BJ (cell line): ENCODE measurements around the gene SHC2. TPM values are rescaled to one million over a fixed set of nuclear protein-coding genes. Genes with fewer than 3 reads are reported as not detected.

Experiments used
- CTCF ChIA-PET: fragments of 350-600 bp; formaldehyde crosslinking; extraction: SDS; loops from one replicate; lab custom pipeline; 2021; ENCODE audit warnings: antibody characterized with exemption, inconsistent platforms; lab: Yijun Ruan, JAX
- POLR2A ChIA-PET: fragments of 300-600 bp; sonication (Branson Sonifier 250); formaldehyde crosslinking; extraction: SDS; loops from one replicate; lab custom pipeline; 2021; ENCODE audit warnings: antibody characterized with exemption; lab: Charles Lee
- DNase-seq: peaks from one replicate; pipeline ENCODE4 v3.0.0-alpha.2; 2011; ENCODE audit warnings: low read depth
- H3K27me3 ChIP-seq: 2 replicates; pipeline ENCODE4 v1.6.0; 2011; ENCODE audit warnings: low read length; ENCODE audit not compliant: control insufficient read depth, insufficient read depth
- H3K36me3 ChIP-seq: 2 replicates; pipeline ENCODE4 v1.5.1; 2011; ENCODE audit warnings: low read length; ENCODE audit not compliant: control insufficient read depth, insufficient read depth
- H3K4me3 ChIP-seq: 2 replicates; pipeline ENCODE4 v1.5.1; 2011; ENCODE audit warnings: low read depth, mild to moderate bottlenecking, control low read depth, low read length
- polyA plus RNA-seq: library from polyadenylated mRNA; depleted of rRNA; stranded (reverse); fragments of >200 nt; gene quantifications from 2 replicates; pipeline ENCODE4 v1.2.3, GENCODE V29; 2011
- TF ChIP-seq, protein P1 (sequence below): IDR thresholded peaks from 2 replicates; pipeline ENCODE4 v1.5.1; 2011; ENCODE audit warnings: low read depth, mild to moderate bottlenecking, control low read depth, inconsistent platforms, low read length, moderate library complexity; ENCODE audit not compliant: insufficient read depth

The SHC2 gene
- polyA plus RNA-seq, 1 experiment = 3.4 TPM

DNA sequence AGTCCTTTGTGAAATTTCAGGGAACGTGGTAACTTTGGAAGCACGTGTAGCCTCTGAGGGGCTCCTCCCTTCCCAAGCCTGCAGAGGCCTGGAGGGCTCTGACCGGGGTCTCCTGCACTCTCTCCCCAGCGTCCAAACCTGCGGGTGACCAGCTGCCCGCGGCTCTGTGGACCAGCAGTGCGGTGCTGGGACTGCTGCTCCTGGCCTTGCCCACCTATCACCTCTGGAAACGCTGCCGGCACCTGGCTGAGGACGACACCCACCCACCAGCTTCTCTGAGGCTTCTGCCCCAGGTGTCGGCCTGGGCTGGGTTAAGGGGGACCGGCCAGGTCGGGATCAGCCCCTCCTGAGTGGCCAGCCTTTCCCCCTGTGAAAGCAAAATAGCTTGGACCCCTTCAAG lies 43.8 kb upstream of the SHC2 start:
- POLR2A ChIA-PET = no interaction called here
- no peaks in the 10 kb centered on the region for H3K36me3 ChIP-seq
- CTCF ChIA-PET = interaction anchor here (1.0 to 2.8 kb wide), 2 partner anchors 9 to 27 kb away, joined by 6 to 16 read pairs; partner anchors contain the start of genes CDC34 and MADCAM1
- H3K27me3 ChIP-seq = no peaks in the 10 kb centered on the region
- TF ChIP-seq, protein P1, sequence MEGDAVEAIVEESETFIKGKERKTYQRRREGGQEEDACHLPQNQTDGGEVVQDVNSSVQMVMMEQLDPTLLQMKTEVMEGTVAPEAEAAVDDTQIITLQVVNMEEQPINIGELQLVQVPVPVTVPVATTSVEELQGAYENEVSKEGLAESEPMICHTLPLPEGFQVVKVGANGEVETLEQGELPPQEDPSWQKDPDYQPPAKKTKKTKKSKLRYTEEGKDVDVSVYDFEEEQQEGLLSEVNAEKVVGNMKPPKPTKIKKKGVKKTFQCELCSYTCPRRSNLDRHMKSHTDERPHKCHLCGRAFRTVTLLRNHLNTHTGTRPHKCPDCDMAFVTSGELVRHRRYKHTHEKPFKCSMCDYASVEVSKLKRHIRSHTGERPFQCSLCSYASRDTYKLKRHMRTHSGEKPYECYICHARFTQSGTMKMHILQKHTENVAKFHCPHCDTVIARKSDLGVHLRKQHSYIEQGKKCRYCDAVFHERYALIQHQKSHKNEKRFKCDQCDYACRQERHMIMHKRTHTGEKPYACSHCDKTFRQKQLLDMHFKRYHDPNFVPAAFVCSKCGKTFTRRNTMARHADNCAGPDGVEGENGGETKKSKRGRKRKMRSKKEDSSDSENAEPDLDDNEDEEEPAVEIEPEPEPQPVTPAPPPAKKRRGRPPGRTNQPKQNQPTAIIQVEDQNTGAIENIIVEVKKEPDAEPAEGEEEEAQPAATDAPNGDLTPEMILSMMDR = no peak
- H3K4me3 ChIP-seq = no peak overlapping the region
- DNase-seq = no peak

- POLR2A ChIA-PET = no interaction called here
- CTCF ChIA-PET = no interaction called here
- no peak overlapping the region for H3K4me3 ChIP-seq
- TF ChIP-seq, protein P1 = no peak
- no peaks in the 10 kb centered on the region for H3K36me3 ChIP-seq
- H3K27me3 ChIP-seq = peaks cover 11% of the 10 kb centered on the region
- no peak for DNase-seq
Observed at GRCh38 chr19:501646-502045, 40.8 kb upstream of the SHC2 start.

GRCh38 chr19:498977-499623 lies 38.3 kb upstream of the SHC2 start:
- TF ChIP-seq, protein P1 = no peak
- ChIA-PET CTCF (no interaction called here), POLR2A (no interaction called here)
- no peaks in the 10 kb centered on the region for H3K36me3 ChIP-seq
- H3K27me3 ChIP-seq = peaks cover 11% of the 10 kb centered on the region
- H3K4me3 ChIP-seq = no peak overlapping the region
- DNase-seq = no peak

DNA sequence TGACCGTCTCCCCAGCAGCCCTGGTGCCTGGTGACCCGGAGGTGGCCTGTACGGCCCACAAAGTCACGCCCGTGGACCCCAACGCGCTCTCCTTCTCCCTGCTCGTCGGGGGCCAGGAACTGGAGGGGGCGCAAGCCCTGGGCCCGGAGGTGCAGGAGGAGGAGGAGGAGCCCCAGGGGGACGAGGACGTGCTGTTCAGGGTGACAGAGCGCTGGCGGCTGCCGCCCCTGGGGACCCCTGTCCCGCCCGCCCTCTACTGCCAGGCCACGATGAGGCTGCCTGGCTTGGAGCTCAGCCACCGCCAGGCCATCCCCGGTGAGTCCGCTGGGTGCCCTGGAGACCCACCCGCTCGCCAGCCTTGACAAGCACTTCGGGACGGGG lies 37.7 kb upstream of the SHC2 start:
- Histone ChIP-seq H3K4me3 (no peak overlapping the region), H3K36me3 (no peaks in the 10 kb centered on the region), H3K27me3 (peaks cover 11% of the 10 kb centered on the region)
- ChIA-PET CTCF (interaction anchor here (0.9 to 1.5 kb wide), 2 partner anchors 8 to 12 kb away, joined by 3 to 4 read pairs; partner anchors contain the start of gene TPGS1), POLR2A (no interaction called here)
- TF ChIP-seq, protein P1 = no peak
- no peak for DNase-seq

GRCh38 chr19:497869-498510 lies 37.2 kb upstream of the SHC2 start:
- TF ChIP-seq, protein P1 = no peak
- Histone ChIP-seq H3K4me3 (no peak overlapping the region), H3K36me3 (no peaks in the 10 kb centered on the region), H3K27me3 (peaks cover 11% of the 10 kb centered on the region)
- DNase-seq = no peak
- CTCF ChIA-PET = interaction anchor here (0.9 to 1.5 kb wide), 2 partner anchors 9 to 13 kb away, joined by 3 to 4 read pairs; partner anchors contain the start of gene TPGS1
- POLR2A ChIA-PET = no interaction called here
